Fibroblast of villous mesenchyme (primary cell): ENCODE measurements around the gene AP2S1. TPM values are rescaled to one million over a fixed set of nuclear protein-coding genes. Genes with fewer than 3 reads are reported as not detected.

ENCODE experiments used
- DNase-seq: peaks from one replicate; pipeline ENCODE4 v3.0.0-alpha.2; 2010; ENCODE audit warnings: low read depth
- H3K4me3 ChIP-seq: 2 replicates; pipeline ENCODE4 v1.5.1; 2011; ENCODE audit warnings: low read depth, mild to moderate bottlenecking, low read length
- total RNA-seq: library from RNA; depleted of rRNA; stranded (reverse); fragments of >200 nt; gene quantifications from 2 replicates; pipeline ENCODE4 v1.2.3, GENCODE V29; 2012
- TF ChIP-seq, protein P1 (sequence below): IDR thresholded peaks from 2 replicates; pipeline ENCODE4 v1.5.1; 2012; ENCODE audit warnings: low read depth, mild to moderate bottlenecking, low read length; ENCODE audit not compliant: insufficient read depth

The AP2S1 gene
- total RNA-seq, 1 donor, result 113 TPM

DNA sequence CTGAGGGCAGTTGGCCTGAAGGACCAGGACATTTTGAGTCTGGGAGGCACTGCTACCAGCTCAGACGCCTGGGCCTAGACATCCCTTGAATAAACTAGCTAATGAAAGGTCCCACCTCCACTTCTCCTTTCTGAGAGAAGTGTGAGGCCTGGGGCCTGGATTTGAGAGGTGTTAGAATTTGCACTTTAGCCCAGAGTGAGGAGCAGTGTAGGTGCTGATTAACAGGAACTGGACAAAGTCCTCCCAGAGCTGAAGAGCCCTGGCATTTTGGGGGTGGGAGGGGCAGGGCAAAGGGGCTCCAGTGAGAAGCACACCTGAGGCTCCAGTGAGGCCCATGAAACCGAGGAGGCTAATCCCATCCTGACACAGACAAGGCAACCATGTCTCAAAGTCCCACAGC, 47.1 kb downstream of the AP2S1 start:
- TF ChIP-seq, protein P1, sequence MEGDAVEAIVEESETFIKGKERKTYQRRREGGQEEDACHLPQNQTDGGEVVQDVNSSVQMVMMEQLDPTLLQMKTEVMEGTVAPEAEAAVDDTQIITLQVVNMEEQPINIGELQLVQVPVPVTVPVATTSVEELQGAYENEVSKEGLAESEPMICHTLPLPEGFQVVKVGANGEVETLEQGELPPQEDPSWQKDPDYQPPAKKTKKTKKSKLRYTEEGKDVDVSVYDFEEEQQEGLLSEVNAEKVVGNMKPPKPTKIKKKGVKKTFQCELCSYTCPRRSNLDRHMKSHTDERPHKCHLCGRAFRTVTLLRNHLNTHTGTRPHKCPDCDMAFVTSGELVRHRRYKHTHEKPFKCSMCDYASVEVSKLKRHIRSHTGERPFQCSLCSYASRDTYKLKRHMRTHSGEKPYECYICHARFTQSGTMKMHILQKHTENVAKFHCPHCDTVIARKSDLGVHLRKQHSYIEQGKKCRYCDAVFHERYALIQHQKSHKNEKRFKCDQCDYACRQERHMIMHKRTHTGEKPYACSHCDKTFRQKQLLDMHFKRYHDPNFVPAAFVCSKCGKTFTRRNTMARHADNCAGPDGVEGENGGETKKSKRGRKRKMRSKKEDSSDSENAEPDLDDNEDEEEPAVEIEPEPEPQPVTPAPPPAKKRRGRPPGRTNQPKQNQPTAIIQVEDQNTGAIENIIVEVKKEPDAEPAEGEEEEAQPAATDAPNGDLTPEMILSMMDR, result no peak
- DNase-seq, result no peak
- no peak overlapping the region for H3K4me3 ChIP-seq

GRCh38 chr19:46802152-46802551, 48.5 kb downstream of the AP2S1 start:
- no peak for DNase-seq
- no peak overlapping the region for H3K4me3 ChIP-seq
- TF ChIP-seq, protein P1, result no peak

DNA sequence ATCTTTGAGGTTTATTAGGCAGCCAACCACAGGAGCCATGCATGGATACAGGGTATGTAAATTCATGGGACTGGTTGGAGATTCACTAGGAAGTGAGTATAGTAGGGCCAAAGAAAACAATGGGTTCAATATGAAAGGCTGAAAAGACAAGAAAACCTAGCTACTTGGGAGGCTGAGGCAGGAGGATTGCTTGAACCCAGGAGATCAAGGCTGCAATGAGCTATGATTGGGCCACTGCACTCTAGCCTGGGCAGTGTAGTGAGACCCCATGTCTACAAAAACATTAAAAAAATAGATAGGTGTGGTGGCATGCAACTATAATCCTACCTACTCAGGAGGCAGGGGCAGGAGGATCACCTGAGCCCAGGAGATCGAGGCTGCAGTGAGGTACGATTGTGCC, 51.9 kb downstream of the AP2S1 start:
- TF ChIP-seq, protein P1, result no peak
- no peak for DNase-seq
- no peak overlapping the region for H3K4me3 ChIP-seq

DNA sequence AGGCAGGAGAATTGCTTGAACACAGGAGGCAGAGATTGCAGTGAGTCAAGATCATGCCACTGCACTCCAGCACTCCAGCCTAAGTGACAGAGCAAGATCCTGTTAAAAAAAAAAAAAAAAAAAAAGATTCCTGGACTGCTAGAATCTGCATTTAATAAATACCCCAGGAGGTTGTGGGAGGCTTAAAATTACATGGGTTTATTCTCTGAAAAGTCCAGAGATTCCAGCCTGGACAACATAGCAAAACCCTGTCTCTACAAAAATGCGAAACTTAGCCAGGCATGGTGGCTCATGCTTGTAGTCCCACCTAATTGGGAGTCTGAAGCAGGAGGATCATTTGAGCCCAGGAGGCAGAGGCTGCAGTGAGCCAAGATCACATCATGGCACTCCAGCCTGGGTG, 52.8 kb downstream of the AP2S1 start:
- TF ChIP-seq, protein P1, result no peak
- DNase-seq, result no peak

GRCh38 chr19:46791944-46792343, 58.7 kb downstream of the AP2S1 start:
- peak; percentile 63 for DNase-seq
- H3K4me3 ChIP-seq, result no peak overlapping the region
- TF ChIP-seq, protein P1, result no peak

More for the DNA sequence above, 52.8 kb downstream of the AP2S1 start:
- no peak overlapping the region for H3K4me3 ChIP-seq

GRCh38 chr19:46789371-46789770, 61.3 kb downstream of the AP2S1 start:
- no peak for DNase-seq
- TF ChIP-seq, protein P1, result no peak
- no peak overlapping the region for H3K4me3 ChIP-seq

DNA sequence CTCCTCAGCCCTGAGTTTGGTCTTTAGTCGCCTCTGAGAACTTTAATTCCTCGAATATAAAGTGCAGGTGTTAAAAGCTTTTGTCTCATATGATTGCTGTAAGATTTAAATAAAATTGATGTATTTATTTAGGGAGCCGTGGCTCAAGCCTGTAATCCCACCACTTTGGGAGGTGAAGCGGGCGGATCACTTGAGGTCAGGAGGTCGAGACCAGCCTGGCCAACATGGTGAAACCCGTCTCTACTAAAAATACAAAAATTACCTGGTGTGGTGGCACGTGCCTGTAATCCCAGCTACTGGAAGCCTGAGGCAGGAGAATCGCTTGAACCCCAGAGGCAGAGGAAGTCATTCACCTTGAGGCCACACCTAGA, 61.7 kb downstream of the AP2S1 start:
- H3K4me3 ChIP-seq, result no peak overlapping the region
- TF ChIP-seq, protein P1, result no peak
- DNase-seq, result no peak
